ENCODE data around the gene LRRC71.

LRRC71 gene

DNA sequence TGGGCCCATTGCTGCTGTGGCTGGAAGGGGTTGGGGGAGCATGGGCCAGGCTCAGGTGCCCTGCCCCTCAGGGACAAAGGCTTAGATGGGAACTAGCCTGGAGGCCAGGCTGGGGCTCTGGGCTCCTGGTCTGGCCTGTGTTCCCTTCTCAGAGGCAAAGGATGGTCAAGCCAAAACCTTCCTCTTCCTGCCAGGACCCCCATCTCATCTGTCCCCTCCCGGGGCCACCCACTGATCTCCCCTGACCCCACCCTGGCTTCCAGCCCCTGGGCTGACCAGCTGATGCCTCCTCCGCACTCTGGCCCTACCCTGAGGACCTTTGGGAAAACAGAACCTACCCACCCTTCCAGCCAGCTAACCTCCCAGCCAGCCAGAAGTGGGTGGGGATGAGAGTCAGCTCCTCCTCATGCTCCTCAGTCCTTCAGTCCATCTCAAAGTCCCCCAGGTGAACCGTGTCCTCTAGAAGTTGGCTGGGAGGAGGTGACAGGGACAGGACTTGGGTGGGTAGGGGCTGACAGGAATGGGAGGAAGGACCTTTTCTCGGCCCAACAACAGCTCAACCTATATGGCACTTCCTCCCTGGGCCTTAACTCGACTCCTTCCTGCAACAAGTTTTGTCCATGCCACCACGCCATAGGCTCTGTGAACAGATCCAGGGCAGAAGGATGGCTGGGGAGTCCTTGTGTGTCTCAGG, 19.4 kb upstream of the LRRC71 start:
- TF ChIP-seq TCF4 (CRISPR knock-in tag; IDR thresholded peaks at IDR 0.05; ENCODE audit: borderline replicate concordance) (no peak), SNAI2 (CRISPR knock-in tag; IDR thresholded peaks at IDR 0.05) (no peak), CSDC2 (CRISPR knock-in tag; IDR thresholded peaks at IDR 0.05) (no peak), TOX (CRISPR knock-in tag; IDR thresholded peaks at IDR 0.05; ENCODE audit: borderline replicate concordance) (no peak), BACH2 (CRISPR knock-in tag; IDR thresholded peaks at IDR 0.05; ENCODE audit: borderline replicate concordance) (no peak)
- TF ChIP-seq, protein P1, sequence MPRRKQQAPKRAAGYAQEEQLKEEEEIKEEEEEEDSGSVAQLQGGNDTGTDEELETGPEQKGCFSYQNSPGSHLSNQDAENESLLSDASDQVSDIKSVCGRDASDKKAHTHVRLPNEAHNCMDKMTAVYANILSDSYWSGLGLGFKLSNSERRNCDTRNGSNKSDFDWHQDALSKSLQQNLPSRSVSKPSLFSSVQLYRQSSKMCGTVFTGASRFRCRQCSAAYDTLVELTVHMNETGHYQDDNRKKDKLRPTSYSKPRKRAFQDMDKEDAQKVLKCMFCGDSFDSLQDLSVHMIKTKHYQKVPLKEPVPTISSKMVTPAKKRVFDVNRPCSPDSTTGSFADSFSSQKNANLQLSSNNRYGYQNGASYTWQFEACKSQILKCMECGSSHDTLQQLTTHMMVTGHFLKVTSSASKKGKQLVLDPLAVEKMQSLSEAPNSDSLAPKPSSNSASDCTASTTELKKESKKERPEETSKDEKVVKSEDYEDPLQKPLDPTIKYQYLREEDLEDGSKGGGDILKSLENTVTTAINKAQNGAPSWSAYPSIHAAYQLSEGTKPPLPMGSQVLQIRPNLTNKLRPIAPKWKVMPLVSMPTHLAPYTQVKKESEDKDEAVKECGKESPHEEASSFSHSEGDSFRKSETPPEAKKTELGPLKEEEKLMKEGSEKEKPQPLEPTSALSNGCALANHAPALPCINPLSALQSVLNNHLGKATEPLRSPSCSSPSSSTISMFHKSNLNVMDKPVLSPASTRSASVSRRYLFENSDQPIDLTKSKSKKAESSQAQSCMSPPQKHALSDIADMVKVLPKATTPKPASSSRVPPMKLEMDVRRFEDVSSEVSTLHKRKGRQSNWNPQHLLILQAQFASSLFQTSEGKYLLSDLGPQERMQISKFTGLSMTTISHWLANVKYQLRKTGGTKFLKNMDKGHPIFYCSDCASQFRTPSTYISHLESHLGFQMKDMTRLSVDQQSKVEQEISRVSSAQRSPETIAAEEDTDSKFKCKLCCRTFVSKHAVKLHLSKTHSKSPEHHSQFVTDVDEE (CRISPR knock-in tag; IDR thresholded peaks at IDR 0.05) = no peak
- no peak for ATAC-seq

DNA sequence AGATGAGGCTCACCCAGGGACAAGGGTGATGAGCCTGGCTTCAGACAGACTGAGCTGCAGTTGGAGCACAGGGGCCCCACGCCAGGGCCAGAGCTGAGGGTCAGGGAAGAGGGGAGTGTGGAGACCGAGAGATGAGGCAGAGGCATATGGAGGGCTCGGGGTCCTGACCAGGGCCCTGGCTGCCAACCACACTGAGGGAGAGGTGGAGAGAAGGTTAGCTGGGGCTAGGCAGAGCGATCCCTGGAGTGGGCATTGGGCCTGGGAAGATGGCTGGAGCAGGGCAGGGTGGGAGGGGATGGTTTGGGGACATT, 18.9 kb upstream of the LRRC71 start:
- TF ChIP-seq OSR1 (CRISPR knock-in tag; IDR thresholded peaks at IDR 0.05) = no peak
- no peak for TF ChIP-seq ARNTL (CRISPR knock-in tag; IDR thresholded peaks at IDR 0.05; ENCODE audit: borderline replicate concordance, low read depth)
- TF ChIP-seq ZNF8 (CRISPR knock-in tag; IDR thresholded peaks at IDR 0.05) = no peak

DNA sequence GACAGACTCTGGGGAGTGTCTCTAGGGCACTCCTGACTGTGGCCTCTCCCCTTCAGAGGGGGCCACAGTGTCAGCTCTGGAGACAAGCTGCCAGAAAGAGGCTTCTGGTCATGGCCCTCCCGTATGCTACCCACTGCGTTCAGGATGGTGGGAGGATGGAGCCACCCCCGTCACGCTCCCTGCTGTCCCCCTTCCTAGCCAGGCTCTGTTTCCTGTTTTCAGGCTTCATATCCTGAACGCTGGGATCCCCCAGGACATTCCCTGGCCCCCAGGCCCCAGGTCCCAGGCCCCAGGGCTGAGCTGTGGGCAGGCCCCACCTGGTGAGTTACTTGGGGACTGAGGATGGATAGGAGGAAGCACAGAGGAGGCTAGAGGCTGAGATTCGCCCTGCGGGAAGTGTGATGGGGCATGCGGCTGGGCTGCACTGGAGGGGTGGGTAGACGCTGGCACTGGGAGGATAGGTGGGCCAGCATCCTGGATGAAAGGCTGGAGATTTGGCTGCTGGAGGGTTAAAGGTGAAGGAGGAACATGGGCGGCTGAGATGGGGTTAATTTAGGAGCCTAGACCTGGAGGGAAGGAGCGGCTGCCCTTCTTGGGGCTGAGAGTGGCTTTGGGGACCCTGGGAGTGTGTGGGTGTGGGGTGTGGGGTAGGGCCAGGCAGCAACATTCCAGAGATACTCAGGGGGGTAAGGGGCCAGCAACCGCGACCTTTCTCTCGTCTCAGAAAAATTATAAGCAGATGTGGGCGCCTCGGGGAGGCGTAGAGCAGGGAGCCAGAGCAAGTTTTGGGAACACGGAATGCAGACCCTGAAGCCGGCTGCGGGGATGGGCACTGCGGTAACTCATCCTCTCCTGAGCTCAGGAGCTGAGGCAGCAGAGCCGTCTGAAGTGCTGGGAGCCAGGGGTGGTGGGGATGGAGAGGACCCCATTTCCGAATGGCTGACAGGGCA, 18.2 kb upstream of the LRRC71 start:
- no peak; the same call in 2 of the 3 replicates for ATAC-seq
- TF ChIP-seq ZC3H10 (CRISPR knock-in tag; IDR thresholded peaks at IDR 0.05) (no peak), RARB (CRISPR knock-in tag; IDR thresholded peaks at IDR 0.05) (no peak), SNAI2 (CRISPR knock-in tag; IDR thresholded peaks at IDR 0.05) (no peak), TCF4 (CRISPR knock-in tag; IDR thresholded peaks at IDR 0.05; ENCODE audit: borderline replicate concordance) (no peak), ZNF565 (CRISPR knock-in tag; conservative IDR thresholded peaks at IDR 0.05; ENCODE audit: low read depth) (no peak), OSR1 (CRISPR knock-in tag; IDR thresholded peaks at IDR 0.05) (no peak), ZFP30 (CRISPR knock-in tag; IDR thresholded peaks at IDR 0.05) (no peak), ZNF70 (CRISPR knock-in tag; IDR thresholded peaks at IDR 0.05) (no peak), ARNTL (CRISPR knock-in tag; IDR thresholded peaks at IDR 0.05; ENCODE audit: borderline replicate concordance, low read depth) (no peak), ISL1 (CRISPR knock-in tag; IDR thresholded peaks at IDR 0.05) (no peak)
- TF ChIP-seq, protein P2, sequence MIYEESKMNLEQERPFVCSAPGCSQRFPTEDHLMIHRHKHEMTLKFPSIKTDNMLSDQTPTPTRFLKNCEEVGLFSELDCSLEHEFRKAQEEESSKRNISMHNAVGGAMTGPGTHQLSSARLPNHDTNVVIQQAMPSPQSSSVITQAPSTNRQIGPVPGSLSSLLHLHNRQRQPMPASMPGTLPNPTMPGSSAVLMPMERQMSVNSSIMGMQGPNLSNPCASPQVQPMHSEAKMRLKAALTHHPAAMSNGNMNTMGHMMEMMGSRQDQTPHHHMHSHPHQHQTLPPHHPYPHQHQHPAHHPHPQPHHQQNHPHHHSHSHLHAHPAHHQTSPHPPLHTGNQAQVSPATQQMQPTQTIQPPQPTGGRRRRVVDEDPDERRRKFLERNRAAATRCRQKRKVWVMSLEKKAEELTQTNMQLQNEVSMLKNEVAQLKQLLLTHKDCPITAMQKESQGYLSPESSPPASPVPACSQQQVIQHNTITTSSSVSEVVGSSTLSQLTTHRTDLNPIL (CRISPR knock-in tag; IDR thresholded peaks at IDR 0.05; ENCODE audit: low read depth) = no peak
- TF ChIP-seq, protein P3, sequence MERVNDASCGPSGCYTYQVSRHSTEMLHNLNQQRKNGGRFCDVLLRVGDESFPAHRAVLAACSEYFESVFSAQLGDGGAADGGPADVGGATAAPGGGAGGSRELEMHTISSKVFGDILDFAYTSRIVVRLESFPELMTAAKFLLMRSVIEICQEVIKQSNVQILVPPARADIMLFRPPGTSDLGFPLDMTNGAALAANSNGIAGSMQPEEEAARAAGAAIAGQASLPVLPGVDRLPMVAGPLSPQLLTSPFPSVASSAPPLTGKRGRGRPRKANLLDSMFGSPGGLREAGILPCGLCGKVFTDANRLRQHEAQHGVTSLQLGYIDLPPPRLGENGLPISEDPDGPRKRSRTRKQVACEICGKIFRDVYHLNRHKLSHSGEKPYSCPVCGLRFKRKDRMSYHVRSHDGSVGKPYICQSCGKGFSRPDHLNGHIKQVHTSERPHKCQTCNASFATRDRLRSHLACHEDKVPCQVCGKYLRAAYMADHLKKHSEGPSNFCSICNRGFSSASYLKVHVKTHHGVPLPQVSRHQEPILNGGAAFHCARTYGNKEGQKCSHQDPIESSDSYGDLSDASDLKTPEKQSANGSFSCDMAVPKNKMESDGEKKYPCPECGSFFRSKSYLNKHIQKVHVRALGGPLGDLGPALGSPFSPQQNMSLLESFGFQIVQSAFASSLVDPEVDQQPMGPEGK (CRISPR knock-in tag; IDR thresholded peaks at IDR 0.05; ENCODE audit: borderline replicate concordance) = no peak
- TF ChIP-seq, protein P4, sequence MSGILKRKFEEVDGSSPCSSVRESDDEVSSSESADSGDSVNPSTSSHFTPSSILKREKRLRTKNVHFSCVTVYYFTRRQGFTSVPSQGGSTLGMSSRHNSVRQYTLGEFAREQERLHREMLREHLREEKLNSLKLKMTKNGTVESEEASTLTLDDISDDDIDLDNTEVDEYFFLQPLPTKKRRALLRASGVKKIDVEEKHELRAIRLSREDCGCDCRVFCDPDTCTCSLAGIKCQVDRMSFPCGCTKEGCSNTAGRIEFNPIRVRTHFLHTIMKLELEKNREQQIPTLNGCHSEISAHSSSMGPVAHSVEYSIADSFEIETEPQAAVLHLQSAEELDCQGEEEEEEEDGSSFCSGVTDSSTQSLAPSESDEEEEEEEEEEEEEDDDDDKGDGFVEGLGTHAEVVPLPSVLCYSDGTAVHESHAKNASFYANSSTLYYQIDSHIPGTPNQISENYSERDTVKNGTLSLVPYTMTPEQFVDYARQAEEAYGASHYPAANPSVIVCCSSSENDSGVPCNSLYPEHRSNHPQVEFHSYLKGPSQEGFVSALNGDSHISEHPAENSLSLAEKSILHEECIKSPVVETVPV (CRISPR knock-in tag; IDR thresholded peaks at IDR 0.05) = no peak
- TF ChIP-seq, protein P5, sequence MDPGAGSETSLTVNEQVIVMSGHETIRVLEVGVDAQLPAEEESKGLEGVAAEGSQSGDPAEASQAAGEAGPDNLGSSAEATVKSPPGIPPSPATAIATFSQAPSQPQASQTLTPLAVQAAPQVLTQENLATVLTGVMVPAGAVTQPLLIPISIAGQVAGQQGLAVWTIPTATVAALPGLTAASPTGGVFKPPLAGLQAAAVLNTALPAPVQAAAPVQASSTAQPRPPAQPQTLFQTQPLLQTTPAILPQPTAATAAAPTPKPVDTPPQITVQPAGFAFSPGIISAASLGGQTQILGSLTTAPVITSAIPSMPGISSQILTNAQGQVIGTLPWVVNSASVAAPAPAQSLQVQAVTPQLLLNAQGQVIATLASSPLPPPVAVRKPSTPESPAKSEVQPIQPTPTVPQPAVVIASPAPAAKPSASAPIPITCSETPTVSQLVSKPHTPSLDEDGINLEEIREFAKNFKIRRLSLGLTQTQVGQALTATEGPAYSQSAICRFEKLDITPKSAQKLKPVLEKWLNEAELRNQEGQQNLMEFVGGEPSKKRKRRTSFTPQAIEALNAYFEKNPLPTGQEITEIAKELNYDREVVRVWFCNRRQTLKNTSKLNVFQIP (CRISPR knock-in tag; IDR thresholded peaks at IDR 0.05; ENCODE audit: borderline replicate concordance, low read depth) = no peak

More for the DNA sequence above, 18.9 kb upstream of the LRRC71 start:
- no peak for ATAC-seq

Data from SK-N-SH treated with all-trans-retinoic acid at 6 μM for 48 hours (cell line).